Measurements from ENCODE around the gene TBC1D22A. TPM values are rescaled to one million over a fixed set of nuclear protein-coding genes. Genes with fewer than 3 reads are reported as not detected.

TBC1D22A gene
- total and polyA plus RNA-seq, 9 of the 15 experiments (the other 6 are each of a cell fraction or from before 2014, with no cell fraction given): 0.20 to 11.5 (median 5.2) TPM

DNA sequence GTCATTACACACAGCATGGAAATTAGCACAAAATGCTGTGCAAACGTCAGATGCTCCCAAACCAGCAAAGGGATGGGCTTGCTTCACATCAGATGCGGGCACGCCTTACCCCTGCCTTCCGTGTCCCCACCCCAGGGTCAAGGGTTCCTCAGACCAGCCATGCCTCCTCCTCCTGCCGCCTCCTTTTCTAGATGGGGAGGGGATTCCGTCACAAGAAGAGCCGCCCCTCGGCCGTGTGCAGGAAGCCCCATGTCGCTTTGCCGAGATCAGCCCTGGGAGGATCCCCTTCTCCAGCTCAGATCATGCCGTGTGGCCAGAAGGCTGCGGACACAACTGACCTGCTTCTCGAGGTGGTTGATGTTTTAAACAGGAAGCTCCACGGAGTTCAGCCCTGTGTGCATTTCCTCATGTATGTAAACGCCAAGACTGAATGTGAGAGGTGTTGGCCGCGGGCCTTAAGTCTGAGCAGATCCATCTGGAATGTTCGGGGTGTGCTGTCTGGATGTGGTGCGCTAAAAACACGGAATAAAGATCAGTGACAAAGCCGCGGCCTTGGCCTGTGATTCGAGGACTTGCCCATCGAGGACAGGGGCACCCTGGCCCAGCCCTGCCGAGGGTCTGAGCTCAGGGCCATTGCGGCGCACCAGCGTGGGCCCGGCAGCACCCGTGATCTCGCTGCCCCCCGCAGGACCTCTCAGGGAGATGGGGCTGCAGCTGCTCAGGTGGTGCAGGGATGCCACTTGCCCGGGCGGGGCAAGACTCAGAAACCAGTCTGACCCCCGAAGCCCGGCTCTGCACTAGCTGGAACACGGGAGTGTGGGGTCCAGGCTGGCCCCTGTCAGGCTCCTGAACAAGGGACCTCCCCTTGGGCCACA lies 412.9 kb downstream of the TBC1D22A start:
- Histone ChIP-seq H3K4me1 (replicated peaks in 1 of 2; ENCODE audit: control insufficient read depth in 2 of 2, insufficient read depth in 2 of 2, low read length in 2 of 2) (peaks cover 0 to 6% of the 10 kb centered on the region in 2 experiments; a peak in 2 of 5 replicates), H3K27ac (ENCODE audit: extremely low read depth, low read depth, low read length) (no peak overlapping the region), H3K79me2 (ENCODE audit: control insufficient read depth, insufficient read depth, low read length) (no peaks in the 10 kb centered on the region), H2AFZ (ENCODE audit: low read depth, low read length) (no peak overlapping the region), H3K4me2 (ENCODE audit: insufficient read depth, low read length) (no peak overlapping the region), H3K4me3 (no peak overlapping the region), H3K9ac (ENCODE audit: insufficient read depth in 1 of 2, low read depth in 2 of 2, low read length in 2 of 2) (no peak overlapping the region), H3K36me3 (ENCODE audit: control insufficient read depth, insufficient read depth, low read length) (no peaks in the 10 kb centered on the region), H3K9me3 (replicated peaks; ENCODE audit: control insufficient read depth, insufficient read depth, low read depth, low read length) (no peaks in the 10 kb centered on the region), H3K27me3 (ENCODE audit: control insufficient read depth in 2 of 2, insufficient read depth in 2 of 2, low read length in 2 of 2) (peaks cover 0 to 7% of the 10 kb centered on the region in 2 experiments; a peak in 1 of 5 replicates), H3K9me1 (ENCODE audit: control insufficient read depth, insufficient read depth, low read length) (no peaks in the 10 kb centered on the region), H4K20me1 (replicated peaks; ENCODE audit: control insufficient read depth, insufficient read depth, low read length) (no peaks in the 10 kb centered on the region)
- FAIRE-seq (no peak), ATAC-seq (no peak), DNase-seq (ENCODE audit: extremely low read depth in 1 of 4, low spot score in 3 of 4) (no peak)
- intact Hi-C loops (cut with micrococcal nuclease): no loop called here
- 70% methylated on average over 24 of the region's 38 CpGs for WGBS (ENCODE audit: insufficient coverage, low coverage, missing lambda C conversion rate)
- in situ Hi-C loops (cut with MboI): no loop called here
- CTCF ChIA-PET (ENCODE audit: low intra/inter-chr PET ratio): no interaction called here
- POLR2A ChIA-PET: interaction anchor here (0.6 to 0.7 kb wide), 2 partner anchors 12 to 914 kb away, joined by 3 to 4 read pairs; no protein-coding TSS in a partner anchor
- no TSS peak for BruUV-seq (replicated peaks)
- TF ChIP-seq, protein P1, sequence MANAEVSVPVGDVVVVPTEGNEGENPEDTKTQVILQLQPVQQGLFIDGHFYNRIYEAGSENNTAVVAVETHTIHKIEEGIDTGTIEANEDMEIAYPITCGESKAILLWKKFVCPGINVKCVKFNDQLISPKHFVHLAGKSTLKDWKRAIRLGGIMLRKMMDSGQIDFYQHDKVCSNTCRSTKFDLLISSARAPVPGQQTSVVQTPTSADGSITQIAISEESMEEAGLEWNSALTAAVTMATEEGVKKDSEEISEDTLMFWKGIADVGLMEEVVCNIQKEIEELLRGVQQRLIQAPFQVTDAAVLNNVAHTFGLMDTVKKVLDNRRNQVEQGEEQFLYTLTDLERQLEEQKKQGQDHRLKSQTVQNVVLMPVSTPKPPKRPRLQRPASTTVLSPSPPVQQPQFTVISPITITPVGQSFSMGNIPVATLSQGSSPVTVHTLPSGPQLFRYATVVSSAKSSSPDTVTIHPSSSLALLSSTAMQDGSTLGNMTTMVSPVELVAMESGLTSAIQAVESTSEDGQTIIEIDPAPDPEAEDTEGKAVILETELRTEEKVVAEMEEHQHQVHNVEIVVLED (CRISPR knock-in tag; IDR thresholded peaks at IDR 0.05): no peak
- TF ChIP-seq NEUROD1 (IDR thresholded peaks at IDR 0.05; ENCODE audit: borderline replicate concordance, low read depth, low read length, partially characterized antibody): no peak
- TF ChIP-seq, protein P2, sequence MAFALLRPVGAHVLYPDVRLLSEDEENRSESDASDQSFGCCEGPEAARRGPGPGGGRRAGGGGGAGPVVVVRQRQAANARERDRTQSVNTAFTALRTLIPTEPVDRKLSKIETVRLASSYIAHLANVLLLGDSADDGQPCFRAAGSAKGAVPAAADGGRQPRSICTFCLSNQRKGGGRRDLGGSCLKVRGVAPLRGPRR (CRISPR knock-in tag; IDR thresholded peaks at IDR 0.05): no peak
- no peak for TF ChIP-seq FOXJ3 (CRISPR knock-in tag; IDR thresholded peaks at IDR 0.05)
- TF ChIP-seq, protein P3, sequence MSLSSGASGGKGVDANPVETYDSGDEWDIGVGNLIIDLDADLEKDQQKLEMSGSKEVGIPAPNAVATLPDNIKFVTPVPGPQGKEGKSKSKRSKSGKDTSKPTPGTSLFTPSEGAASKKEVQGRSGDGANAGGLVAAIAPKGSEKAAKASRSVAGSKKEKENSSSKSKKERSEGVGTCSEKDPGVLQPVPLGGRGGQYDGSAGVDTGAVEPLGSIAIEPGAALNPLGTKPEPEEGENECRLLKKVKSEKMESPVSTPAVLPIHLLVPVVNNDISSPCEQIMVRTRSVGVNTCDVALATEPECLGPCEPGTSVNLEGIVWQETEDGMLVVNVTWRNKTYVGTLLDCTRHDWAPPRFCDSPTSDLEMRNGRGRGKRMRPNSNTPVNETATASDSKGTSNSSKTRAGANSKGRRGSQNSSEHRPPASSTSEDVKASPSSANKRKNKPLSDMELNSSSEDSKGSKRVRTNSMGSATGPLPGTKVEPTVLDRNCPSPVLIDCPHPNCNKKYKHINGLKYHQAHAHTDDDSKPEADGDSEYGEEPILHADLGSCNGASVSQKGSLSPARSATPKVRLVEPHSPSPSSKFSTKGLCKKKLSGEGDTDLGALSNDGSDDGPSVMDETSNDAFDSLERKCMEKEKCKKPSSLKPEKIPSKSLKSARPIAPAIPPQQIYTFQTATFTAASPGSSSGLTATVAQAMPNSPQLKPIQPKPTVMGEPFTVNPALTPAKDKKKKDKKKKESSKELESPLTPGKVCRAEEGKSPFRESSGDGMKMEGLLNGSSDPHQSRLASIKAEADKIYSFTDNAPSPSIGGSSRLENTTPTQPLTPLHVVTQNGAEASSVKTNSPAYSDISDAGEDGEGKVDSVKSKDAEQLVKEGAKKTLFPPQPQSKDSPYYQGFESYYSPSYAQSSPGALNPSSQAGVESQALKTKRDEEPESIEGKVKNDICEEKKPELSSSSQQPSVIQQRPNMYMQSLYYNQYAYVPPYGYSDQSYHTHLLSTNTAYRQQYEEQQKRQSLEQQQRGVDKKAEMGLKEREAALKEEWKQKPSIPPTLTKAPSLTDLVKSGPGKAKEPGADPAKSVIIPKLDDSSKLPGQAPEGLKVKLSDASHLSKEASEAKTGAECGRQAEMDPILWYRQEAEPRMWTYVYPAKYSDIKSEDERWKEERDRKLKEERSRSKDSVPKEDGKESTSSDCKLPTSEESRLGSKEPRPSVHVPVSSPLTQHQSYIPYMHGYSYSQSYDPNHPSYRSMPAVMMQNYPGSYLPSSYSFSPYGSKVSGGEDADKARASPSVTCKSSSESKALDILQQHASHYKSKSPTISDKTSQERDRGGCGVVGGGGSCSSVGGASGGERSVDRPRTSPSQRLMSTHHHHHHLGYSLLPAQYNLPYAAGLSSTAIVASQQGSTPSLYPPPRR (CRISPR knock-in tag; IDR thresholded peaks at IDR 0.05; ENCODE audit: borderline replicate concordance): no peak
- no peak for TF ChIP-seq ZNF146 (CRISPR knock-in tag; IDR thresholded peaks at IDR 0.05; ENCODE audit: unreplicated experiment)
- TF ChIP-seq ELF1 (tag; IDR thresholded peaks at IDR 0.05): no peak
- no peak for TF ChIP-seq FOXP1 (CRISPR knock-in tag; IDR thresholded peaks at IDR 0.05)
- no peak for TF ChIP-seq FIP1L1 (IDR thresholded peaks at IDR 0.05; ENCODE audit: low read depth, low read length, poor library complexity, severe bottlenecking)
- TF ChIP-seq GTF2A2 (tag; IDR thresholded peaks at IDR 0.05): no peak
- TF ChIP-seq ZNF77 (CRISPR knock-in tag; IDR thresholded peaks at IDR 0.05): no peak

Measured in K562 (cell line).